AG04449 (cell line): Measurements from ENCODE around the gene RELB.

Experiments used
- CTCF ChIA-PET: fragments of 350-600 bp; formaldehyde crosslinking; extraction: SDS; loops from one replicate; lab custom pipeline; 2021; ENCODE audit warnings: antibody characterized with exemption; lab: Yijun Ruan, JAX
- POLR2A ChIA-PET: fragments of 400-600, 350-600 bp; formaldehyde crosslinking; extraction: SDS; loops from one replicate; lab custom pipeline; 2020; ENCODE audit warnings: antibody characterized with exemption, inconsistent platforms; lab: Yijun Ruan, JAX
- DNase-seq: peaks from one replicate; pipeline ENCODE4 v3.0.0-alpha.2; 2010; ENCODE audit warnings: low read depth, low spot score
- H3K4me3 ChIP-seq: 2 replicates; pipeline ENCODE4 v1.5.1; 2011; ENCODE audit warnings: low read depth, mild to moderate bottlenecking, control low read depth, low read length
- CTCF ChIP-seq: IDR thresholded peaks from one replicate; pipeline ENCODE4 v1.5.1; 2011; ENCODE audit warnings: mild to moderate bottlenecking, moderate library complexity, low read length, control low read depth, inconsistent platforms; ENCODE audit not compliant: insufficient read depth; ENCODE audit errors: missing control alignments

Gene RELB

GRCh38 chr19:45037393-45038169 lies 36.3 kb downstream of the RELB start:
- no peak for TF ChIP-seq CTCF
- DNase-seq, result no peak
- ChIA-PET POLR2A (no interaction called here), CTCF (interaction anchor here (0.6 to 8.7 kb wide), 4 partner anchors 22 to 85 kb away, joined by 3 to 85 read pairs (median 4); no protein-coding TSS in a partner anchor)
- no peak overlapping the region for H3K4me3 ChIP-seq

GRCh38 chr19:45038931-45039893 lies 37.9 kb downstream of the RELB start, which contains the start of gene CLASRP:
Gene CLASRP (plus strand): TSS chr19:45039045. CDS start chr19:45040213, 1,168 bp downstream.
- ChIA-PET POLR2A (interaction anchor here (0.6 to 1.5 kb wide), 10 partner anchors 10 to 266 kb away, joined by 3 to 4 read pairs (median 3); partner anchors contain the start of genes BLOC1S3, PPP1R37 and TRAPPC6A), CTCF (interaction anchor here (0.8 to 8.7 kb wide), 10 partner anchors 10 to 299 kb away, joined by 3 to 85 read pairs (median 3); no protein-coding TSS in a partner anchor)
- TF ChIP-seq CTCF, result no peak
- peak; percentile 36 for DNase-seq
- H3K4me3 ChIP-seq, result peak within 1 kb of the TSS; percentile 99

GRCh38 chr19:45040059-45040771 lies 39.0 kb downstream of the RELB start:
- H3K4me3 ChIP-seq, result peak overlapping the region; percentile 99
- no peak for TF ChIP-seq CTCF
- no peak for DNase-seq
- ChIA-PET CTCF (interaction anchor here (0.8 to 8.7 kb wide), 8 partner anchors 9 to 298 kb away, joined by 3 to 85 read pairs (median 3); no protein-coding TSS in a partner anchor), POLR2A (interaction anchor here (0.6 kb wide), 1 partner anchor 25 kb away, joined by 4 read pairs; no protein-coding TSS in a partner anchor)

- H3K4me3 ChIP-seq, result no peak overlapping the region
- TF ChIP-seq CTCF, result no peak
- ChIA-PET CTCF (interaction anchor here (1.2 to 8.7 kb wide), 3 partner anchors 8 to 19 kb away, joined by 3 to 85 read pairs (median 3); no protein-coding TSS in a partner anchor), POLR2A (no interaction called here)
- DNase-seq, result no peak
Measured at GRCh38 chr19:45041125-45041524, 39.9 kb downstream of the RELB start.

DNA sequence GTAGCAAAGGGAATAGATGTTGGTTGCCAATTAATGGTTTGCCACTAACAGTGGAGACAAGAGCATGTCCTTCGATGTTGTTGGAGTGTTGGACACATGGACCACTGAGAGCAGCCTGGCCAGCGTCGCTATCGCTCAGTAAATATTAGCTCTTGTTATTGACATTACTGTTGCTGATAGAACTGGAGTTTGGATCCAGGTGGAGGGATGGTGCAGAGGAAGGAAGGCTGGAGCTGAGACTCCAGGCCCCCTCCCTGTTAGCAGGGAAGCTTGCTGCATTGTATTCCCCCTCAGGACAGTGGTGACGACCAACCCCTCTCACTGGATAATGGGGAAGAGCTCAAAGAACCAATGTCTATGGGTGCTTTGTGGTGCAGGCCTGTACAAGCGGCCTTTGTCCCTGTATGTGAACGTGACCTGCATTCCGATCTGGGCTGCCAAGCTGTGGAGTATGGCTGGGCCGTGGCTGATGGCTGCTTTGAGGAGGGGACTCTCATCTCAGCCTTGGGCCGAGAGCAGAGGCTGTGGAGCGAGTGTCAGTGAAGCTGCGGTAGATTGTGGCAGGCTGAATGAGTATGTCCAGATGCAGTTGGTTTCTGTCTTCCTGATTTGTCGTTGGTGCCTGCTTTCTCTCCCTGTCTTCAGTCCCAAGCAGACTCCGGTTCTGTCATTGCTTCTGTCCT lies 44.5 kb downstream of the RELB start:
- CTCF ChIA-PET, result interaction anchor here (1.5 to 8.7 kb wide), 2 partner anchors 15 to 56 kb away, joined by 4 to 85 read pairs; no protein-coding TSS in a partner anchor
- no peak for TF ChIP-seq CTCF
- POLR2A ChIA-PET, result no interaction called here
- no peak for DNase-seq
- no peak overlapping the region for H3K4me3 ChIP-seq
